H9 (cell line): ENCODE data around the gene KCNIP3. TPM values are rescaled to one million over a fixed set of nuclear protein-coding genes. Genes with fewer than 3 reads are reported as not detected.

Experiments used
- DNase-seq: peaks from one replicate; pipeline ENCODE4 v3.0.0-alpha.2; 2017
- H2AFZ ChIP-seq: one replicate; pipeline ENCODE4 v1.6.1; 2013; ENCODE audit warnings: mild to moderate bottlenecking, low read length, control low read depth, moderate library complexity
- H2AK5ac ChIP-seq: 2 replicates; pipeline ENCODE4 v1.6.1; 2013; ENCODE audit warnings: low read length, control low read depth, mixed read lengths; ENCODE audit not compliant: insufficient read length
- H2BK120ac ChIP-seq: one replicate; pipeline ENCODE4 v1.6.1; 2013; ENCODE audit warnings: low read depth, mild to moderate bottlenecking, low read length, control low read depth, inconsistent platforms; ENCODE audit not compliant: poor library complexity, severe bottlenecking
- H2BK12ac ChIP-seq: 2 replicates; pipeline ENCODE4 v1.6.1; 2013; ENCODE audit warnings: low read length, control low read depth, mixed read lengths, low read depth; ENCODE audit not compliant: insufficient read length
- H2BK15ac ChIP-seq: 2 replicates; pipeline ENCODE4 v1.6.1; 2013; ENCODE audit warnings: low read depth, low read length, control low read depth
- H2BK20ac ChIP-seq: one replicate; pipeline ENCODE4 v1.6.1; 2013; ENCODE audit warnings: low read depth, mild to moderate bottlenecking, low read length, control low read depth, inconsistent platforms; ENCODE audit not compliant: poor library complexity, severe bottlenecking
- H2BK5ac ChIP-seq: 2 replicates; pipeline ENCODE4 v1.6.1; 2013; ENCODE audit warnings: low read length, control low read depth, mixed read lengths; ENCODE audit not compliant: insufficient read length
- H3K14ac ChIP-seq: 2 replicates; pipeline ENCODE4 v1.6.1; 2013; ENCODE audit warnings: low read length, control low read depth; ENCODE audit not compliant: insufficient read depth
- H3K18ac ChIP-seq: 2 replicates; pipeline ENCODE4 v1.6.1; 2013; ENCODE audit warnings: low read depth, mild to moderate bottlenecking, mixed read lengths, low read length, control low read depth; ENCODE audit not compliant: insufficient read length
- H3K23ac ChIP-seq: 2 replicates; pipeline ENCODE4 v1.6.1; 2013; ENCODE audit warnings: low read length, control low read depth, mixed read lengths, low read depth; ENCODE audit not compliant: insufficient read length
- H3K23me2 ChIP-seq: 2 replicates; pipeline ENCODE4 v1.6.1; 2013; ENCODE audit warnings: low read depth, mild to moderate bottlenecking, mixed read lengths, low read length, control low read depth; ENCODE audit not compliant: insufficient read length, poor library complexity, severe bottlenecking
- H3K27ac ChIP-seq: 2 replicates; pipeline ENCODE4 v1.5.1; 2013; ENCODE audit warnings: low read length, control low read depth, mixed read lengths, low read depth; ENCODE audit not compliant: insufficient read length
- H3K27me3 ChIP-seq: 2 replicates; pipeline ENCODE4 v1.6.1; 2013; ENCODE audit warnings: low read length, control low read depth, inconsistent platforms; ENCODE audit not compliant: insufficient read depth
- H3K4ac ChIP-seq: 2 replicates; pipeline ENCODE4 v1.6.1; 2013; ENCODE audit warnings: low read depth, mild to moderate bottlenecking, control low read depth, inconsistent platforms, low read length, moderate library complexity
- H3K4me1 ChIP-seq: 2 replicates; pipeline ENCODE4 v1.6.1; 2013; ENCODE audit warnings: low read length, control low read depth, inconsistent platforms; ENCODE audit not compliant: insufficient read depth
- H3K4me2 ChIP-seq: 2 replicates; pipeline ENCODE4 v1.6.1; 2013; ENCODE audit warnings: low read length, control low read depth, mixed read lengths; ENCODE audit not compliant: insufficient read length, insufficient read depth
- H3K56ac ChIP-seq: 2 replicates; pipeline ENCODE4 v1.6.1; 2013; ENCODE audit warnings: low read depth, mild to moderate bottlenecking, mixed read lengths, low read length, control low read depth; ENCODE audit not compliant: insufficient read length
- H3K79me1 ChIP-seq: 2 replicates; pipeline ENCODE4 v1.6.1; 2013; ENCODE audit warnings: low read depth, mild to moderate bottlenecking, moderate library complexity, low read length, control low read depth, inconsistent platforms; ENCODE audit not compliant: insufficient read depth, poor library complexity, severe bottlenecking
- H3K79me2 ChIP-seq: 2 replicates; pipeline ENCODE4 v1.6.1; 2013; ENCODE audit warnings: low read length, control low read depth, inconsistent platforms; ENCODE audit not compliant: insufficient read depth
- H3K9ac ChIP-seq: 2 replicates; pipeline ENCODE4 v1.6.1; 2013; ENCODE audit warnings: low read length, control low read depth, mixed read lengths; ENCODE audit not compliant: insufficient read length; ENCODE audit errors: extremely low read depth
- H3K9me3 ChIP-seq: one replicate; pipeline ENCODE4 v1.6.1; 2013; ENCODE audit warnings: low read depth, low read length, inconsistent platforms; ENCODE audit not compliant: control insufficient read depth
- H3T11ph ChIP-seq: one replicate; pipeline ENCODE4 v1.6.1; 2013; ENCODE audit warnings: mild to moderate bottlenecking, low read length, control low read depth, inconsistent platforms
- H4K20me1 ChIP-seq: one replicate; pipeline ENCODE4 v1.6.1; 2013; ENCODE audit not compliant: control insufficient read depth, insufficient read length, insufficient read depth
- H4K5ac ChIP-seq: 2 replicates; pipeline ENCODE4 v1.6.1; 2013; ENCODE audit warnings: low read depth, mild to moderate bottlenecking, mixed read lengths, low read length, control low read depth; ENCODE audit not compliant: insufficient read length
- H4K8ac ChIP-seq: replicated peaks from 2 replicates; pipeline ENCODE4 v1.6.1; 2013; ENCODE audit warnings: low read length, control low read depth, mixed read lengths, low read depth; ENCODE audit not compliant: insufficient read length
- H4K91ac ChIP-seq: 2 replicates; pipeline ENCODE4 v1.6.1; 2013; ENCODE audit warnings: low read depth, mild to moderate bottlenecking, moderate library complexity, mixed read lengths, low read length, control low read depth; ENCODE audit not compliant: insufficient read length
- H3K27ac Mint-ChIP-seq, 3 experiments: 2 replicates in 2 of 3; 3 replicates in 1 of 3; pipeline ENCODE4 v1.8.0; 2020 to 2021; ENCODE audit warnings: mixed read lengths in 3 of 3, mild to moderate bottlenecking in 1 of 3, moderate library complexity in 1 of 3
- H3K27me3 Mint-ChIP-seq: 2 replicates; pipeline ENCODE4 v1.8.0; 2021; ENCODE audit warnings: low read depth, mild to moderate bottlenecking, moderate library complexity, mixed read lengths
- H3K36me3 Mint-ChIP-seq, 3 experiments: 2 replicates in 2 of 3; 3 replicates in 1 of 3; pipeline ENCODE4 v1.8.0; 2020 to 2021; ENCODE audit warnings: low read depth in 3 of 3, mixed read lengths in 3 of 3; ENCODE audit not compliant: insufficient read depth in 1 of 3
- H3K4me1 Mint-ChIP-seq, 2 experiments: 2 replicates each; pipeline ENCODE4 v1.8.0; 2020; ENCODE audit warnings: mixed read lengths in 2 of 2
- H3K4me3 Mint-ChIP-seq, 2 experiments: 2 replicates in 1 of 2; 3 replicates in 1 of 2; pipeline ENCODE4 v1.8.0; 2020 to 2021; ENCODE audit warnings: mild to moderate bottlenecking in 2 of 2, mixed read lengths in 2 of 2, moderate library complexity in 1 of 2
- H3K9me3 Mint-ChIP-seq, 2 experiments: 2 replicates in 1 of 2; 3 replicates in 1 of 2; pipeline ENCODE4 v1.8.0; 2020; ENCODE audit warnings: mild to moderate bottlenecking in 2 of 2, mixed read lengths in 2 of 2, moderate library complexity in 1 of 2
- WGBS: extraction: QIAGEN DNeasy Blood & Tissue Kit; methylation state at CpG from one replicate; pipeline ENCODE4 v1.1.7; 2013; ENCODE audit warnings: missing lambda C conversion rate, low lambda C conversion rate, mixed read lengths; ENCODE audit not compliant: insufficient read length; ENCODE audit errors: extremely low coverage; 5-methylcytosine and 5-hydroxymethylcytosine counted together
- total RNA-seq: library from RNA; stranded (reverse); gene quantifications from 2 replicates; pipeline ENCODE4 v1.2.1, GENCODE V29; 2021
- TF ChIP-seq, protein P1 (sequence below): fragments of 200-600 bp; sonication (generic); conservative IDR thresholded peaks from 3 replicates; pipeline ENCODE4 v1.8.0; 2021; ENCODE audit warnings: antibody characterized with exemption, mild to moderate bottlenecking

KCNIP3 gene
- total RNA-seq, 1 experiment from 2014 or later: 1.5 TPM

DNA sequence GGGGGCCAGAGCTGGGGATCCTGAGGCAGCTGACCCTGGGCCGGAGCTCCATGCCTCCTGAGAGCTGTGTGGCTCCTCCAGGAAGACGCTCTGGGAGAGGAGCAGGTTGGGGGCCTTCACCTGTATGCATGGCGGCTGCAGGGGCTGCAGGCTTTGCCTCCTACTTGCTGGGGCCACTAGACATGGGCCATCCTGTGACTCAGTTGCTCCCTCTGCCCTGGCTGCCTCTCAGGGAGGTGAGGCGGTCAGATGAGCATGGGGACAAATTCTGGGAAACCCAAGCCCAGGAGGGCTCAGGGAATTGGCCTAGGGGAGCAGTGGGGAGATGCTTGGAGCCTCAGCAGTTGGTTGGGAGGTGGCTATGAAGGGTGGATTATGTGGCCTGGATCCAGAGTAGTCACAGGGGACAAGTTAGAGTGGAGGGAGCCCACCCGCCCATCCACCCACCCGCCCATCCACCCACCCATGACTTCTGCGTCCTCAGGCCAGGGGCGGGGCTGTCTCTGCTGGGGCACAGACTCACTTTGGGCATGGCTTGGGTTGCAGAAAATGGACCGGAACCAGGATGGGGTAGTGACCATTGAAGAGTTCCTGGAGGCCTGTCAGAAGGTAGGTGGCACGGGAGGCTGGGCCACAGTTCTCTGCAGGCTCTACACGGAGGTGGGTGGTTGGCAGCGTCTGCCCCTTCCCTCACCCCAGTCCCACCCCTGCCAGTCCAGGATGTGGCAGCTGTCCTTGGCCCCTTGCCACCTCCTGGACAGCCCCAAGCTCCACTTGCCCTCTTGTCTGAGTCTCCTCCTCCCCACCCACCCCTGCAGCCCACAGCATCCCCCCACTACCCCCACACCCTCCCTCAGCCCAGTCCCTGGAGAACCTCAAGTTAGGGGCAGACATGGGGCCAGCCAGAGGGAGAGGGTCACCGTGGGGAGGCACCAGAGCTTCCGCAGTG is 85.8 kb downstream of the KCNIP3 start:
- Histone ChIP-seq H3K4me2 (no peak overlapping the region), H3K4ac (no peak overlapping the region), H3K79me2 (no peaks in the 10 kb centered on the region), H3K56ac (no peak overlapping the region), H4K8ac (no peak overlapping the region), H3K4me1 (no peaks in the 10 kb centered on the region), H3K18ac (no peak overlapping the region), H4K91ac (no peak overlapping the region), H3K9me3 (no peaks in the 10 kb centered on the region), H3K9ac (no peak overlapping the region), H3T11ph (no peak overlapping the region), H3K23me2 (no peaks in the 10 kb centered on the region), H2AK5ac (no peak overlapping the region), H2AFZ (no peak overlapping the region), H2BK15ac (no peak overlapping the region), H3K27ac (no peak overlapping the region), H2BK120ac (no peak overlapping the region), H3K79me1 (no peaks in the 10 kb centered on the region), H3K27me3 (no peaks in the 10 kb centered on the region), H3K14ac (no peak overlapping the region), H2BK12ac (no peak overlapping the region), H4K20me1 (no peaks in the 10 kb centered on the region), H2BK5ac (no peak overlapping the region), H3K23ac (no peak overlapping the region), H4K5ac (no peak overlapping the region), H2BK20ac (no peak overlapping the region)
- Mint-ChIP-seq H3K4me3 (no peak overlapping the region; a peak in 1 of 5 replicates), H3K27ac (no peak overlapping the region; a peak in 1 of 7 replicates), H3K4me1 (peaks cover 7 to 14% of the 10 kb centered on the region in 2 experiments), H3K9me3 (no peaks in the 10 kb centered on the region), H3K27me3 (peaks cover 17% of the 10 kb centered on the region), H3K36me3 (no peaks in the 10 kb centered on the region)
- no peak for DNase-seq
- TF ChIP-seq, protein P1, sequence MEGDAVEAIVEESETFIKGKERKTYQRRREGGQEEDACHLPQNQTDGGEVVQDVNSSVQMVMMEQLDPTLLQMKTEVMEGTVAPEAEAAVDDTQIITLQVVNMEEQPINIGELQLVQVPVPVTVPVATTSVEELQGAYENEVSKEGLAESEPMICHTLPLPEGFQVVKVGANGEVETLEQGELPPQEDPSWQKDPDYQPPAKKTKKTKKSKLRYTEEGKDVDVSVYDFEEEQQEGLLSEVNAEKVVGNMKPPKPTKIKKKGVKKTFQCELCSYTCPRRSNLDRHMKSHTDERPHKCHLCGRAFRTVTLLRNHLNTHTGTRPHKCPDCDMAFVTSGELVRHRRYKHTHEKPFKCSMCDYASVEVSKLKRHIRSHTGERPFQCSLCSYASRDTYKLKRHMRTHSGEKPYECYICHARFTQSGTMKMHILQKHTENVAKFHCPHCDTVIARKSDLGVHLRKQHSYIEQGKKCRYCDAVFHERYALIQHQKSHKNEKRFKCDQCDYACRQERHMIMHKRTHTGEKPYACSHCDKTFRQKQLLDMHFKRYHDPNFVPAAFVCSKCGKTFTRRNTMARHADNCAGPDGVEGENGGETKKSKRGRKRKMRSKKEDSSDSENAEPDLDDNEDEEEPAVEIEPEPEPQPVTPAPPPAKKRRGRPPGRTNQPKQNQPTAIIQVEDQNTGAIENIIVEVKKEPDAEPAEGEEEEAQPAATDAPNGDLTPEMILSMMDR: no peak
- whole genome bisulfite sequencing: no CpG with 5 or more reads among the region's 14 CpGs
